Activated T-helper 1 cell treated with anti-CD3 and anti-CD28 coated beads, Interleukin-2, amount 50 U/mL, for 16 hours (primary cell): ENCODE measurements around the gene CCDC116.

Source experiments
- DNase-seq, 2 donors: peaks; one replicate each; pipeline ENCODE4 v3.0.0-alpha.2; 2020; ENCODE audit warnings: low read depth in 1 of 2, low spot score in 1 of 2

CCDC116 gene

DNA sequence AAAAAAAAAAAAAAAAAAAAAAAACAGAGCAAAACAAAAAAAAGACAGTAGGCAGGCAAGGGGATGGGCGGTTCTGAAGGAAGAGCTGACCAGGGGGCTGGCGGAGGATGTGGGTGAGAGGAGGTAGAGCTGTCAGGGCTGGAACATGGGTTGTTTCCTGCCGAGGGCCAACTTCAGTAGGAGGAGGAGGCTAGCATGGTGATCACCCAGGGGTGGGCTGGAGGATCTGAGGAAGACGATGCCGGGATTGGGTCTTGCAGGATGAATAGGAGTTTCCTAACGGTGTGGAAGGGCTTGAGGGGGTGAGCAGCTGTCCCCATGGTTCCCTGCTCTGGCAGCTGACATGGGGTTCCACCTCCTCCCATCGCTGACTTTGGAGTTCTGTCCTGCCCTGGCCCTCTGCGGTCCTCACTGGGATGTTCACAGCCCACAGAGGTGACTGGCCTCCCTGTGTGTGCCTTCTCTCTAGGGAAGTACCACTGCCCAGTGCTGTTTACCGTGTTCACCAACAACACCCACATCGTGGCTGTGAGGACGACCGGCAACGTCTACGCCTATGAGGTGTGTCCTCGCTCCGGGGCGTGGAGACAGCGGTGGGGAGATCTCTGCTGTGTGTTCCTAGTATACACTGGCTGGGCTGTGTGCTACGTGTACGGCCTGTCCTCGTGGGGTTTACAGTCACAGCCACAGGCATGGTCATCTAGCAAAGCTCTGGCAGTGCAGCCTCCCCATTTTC lies 48.4 kb downstream of the CCDC116 start:
- no peak for DNase-seq

DNA sequence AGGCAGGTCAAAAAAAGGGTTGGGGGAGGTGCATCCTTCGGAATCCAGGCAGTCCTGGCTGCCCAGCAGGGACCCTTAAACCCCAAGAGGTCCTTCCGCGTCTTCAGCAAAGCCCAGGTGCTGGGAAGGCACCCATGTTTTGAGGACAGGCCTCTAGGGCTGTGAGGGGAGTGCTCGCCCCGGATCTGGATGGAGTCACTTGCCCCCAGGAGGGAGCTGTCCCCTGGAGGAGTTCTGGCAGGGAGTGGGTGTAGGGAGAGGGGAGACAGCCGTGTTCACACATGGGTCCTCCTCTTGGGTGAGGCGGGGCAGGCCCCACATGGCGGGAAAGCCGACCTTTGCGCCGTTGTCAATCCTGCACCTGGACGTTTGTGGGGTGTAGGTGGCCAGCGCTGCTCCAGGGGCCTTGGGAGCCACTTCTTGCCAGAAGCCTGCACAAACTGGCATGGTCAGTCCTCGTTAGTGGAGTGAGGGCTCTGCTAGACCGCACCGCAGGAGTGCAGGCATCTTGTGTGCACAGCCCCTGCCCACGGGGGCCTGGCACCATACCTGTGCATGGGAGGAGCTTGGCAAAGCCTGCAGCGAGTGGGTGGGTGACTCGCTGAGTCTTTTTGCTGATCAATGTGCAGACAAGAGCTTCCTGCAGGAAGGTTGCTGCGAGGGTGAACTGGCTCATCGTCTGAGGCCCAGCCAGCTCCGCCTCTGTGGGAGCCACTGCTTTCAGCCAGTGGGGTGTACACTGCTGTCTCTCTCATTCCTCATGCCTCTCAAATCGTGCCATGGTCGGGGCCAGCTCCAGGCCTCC lies 49.2 kb downstream of the CCDC116 start:
- DNase-seq = no peak

DNA sequence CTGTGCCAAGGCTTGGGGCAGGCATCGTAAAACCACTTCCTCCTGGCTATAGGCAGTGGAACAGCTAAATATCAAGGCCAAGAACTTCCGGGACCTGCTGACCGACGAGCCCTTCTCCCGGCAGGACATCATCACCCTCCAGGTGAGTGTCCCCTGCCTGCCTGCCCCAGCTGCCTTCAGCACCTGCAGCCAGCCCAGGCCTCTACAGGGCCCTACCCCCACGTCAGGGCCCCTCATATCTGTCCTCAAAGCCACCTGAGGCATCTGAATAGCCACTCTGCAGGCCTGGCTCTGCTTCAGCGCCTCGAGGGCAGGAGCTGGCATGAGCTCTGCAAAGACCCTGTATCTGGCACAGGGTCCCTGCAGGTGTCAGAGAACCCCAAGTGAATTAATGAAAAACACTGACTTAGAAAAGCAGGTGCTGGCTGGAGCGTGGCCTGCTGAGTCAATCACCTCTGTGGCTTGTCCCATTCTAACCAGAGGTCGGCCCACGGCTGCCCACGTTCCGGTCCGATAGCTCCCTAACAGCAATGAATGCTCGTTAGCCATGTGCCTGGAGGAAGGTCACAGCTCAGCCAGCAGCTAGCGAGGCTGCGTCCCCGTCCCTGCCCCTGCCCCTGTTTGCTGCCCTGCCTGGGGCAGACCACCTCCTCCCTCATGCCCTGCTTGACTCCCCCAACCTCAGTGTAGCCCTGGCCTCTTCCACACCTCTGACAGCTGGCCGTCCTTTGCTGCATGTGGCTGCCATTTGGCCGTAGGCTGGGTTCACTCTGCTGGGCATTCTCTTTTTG lies 50.0 kb downstream of the CCDC116 start:
- no peak for DNase-seq

DNA sequence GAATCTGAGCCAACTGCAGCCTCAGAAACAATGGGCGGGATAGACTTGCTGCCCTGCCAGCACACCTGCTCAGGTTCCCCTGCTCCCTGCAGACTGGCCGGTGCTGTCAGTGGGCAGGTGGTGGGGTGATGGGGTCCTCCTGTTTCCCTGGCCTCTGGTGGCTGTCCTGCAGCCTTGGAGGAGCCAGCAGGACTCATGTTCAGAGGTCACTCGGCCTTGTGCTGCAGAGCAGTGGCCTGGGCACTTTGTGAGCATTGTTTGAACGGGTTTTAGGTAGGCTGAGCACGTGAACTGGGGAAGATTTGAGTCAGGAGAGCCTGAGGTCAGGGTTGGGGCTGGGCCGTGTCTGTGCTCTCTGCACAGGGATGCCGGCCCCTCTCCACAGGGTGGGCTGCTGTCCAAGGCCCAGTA lies 50.8 kb downstream of the CCDC116 start:
- DNase-seq = no peak

DNA sequence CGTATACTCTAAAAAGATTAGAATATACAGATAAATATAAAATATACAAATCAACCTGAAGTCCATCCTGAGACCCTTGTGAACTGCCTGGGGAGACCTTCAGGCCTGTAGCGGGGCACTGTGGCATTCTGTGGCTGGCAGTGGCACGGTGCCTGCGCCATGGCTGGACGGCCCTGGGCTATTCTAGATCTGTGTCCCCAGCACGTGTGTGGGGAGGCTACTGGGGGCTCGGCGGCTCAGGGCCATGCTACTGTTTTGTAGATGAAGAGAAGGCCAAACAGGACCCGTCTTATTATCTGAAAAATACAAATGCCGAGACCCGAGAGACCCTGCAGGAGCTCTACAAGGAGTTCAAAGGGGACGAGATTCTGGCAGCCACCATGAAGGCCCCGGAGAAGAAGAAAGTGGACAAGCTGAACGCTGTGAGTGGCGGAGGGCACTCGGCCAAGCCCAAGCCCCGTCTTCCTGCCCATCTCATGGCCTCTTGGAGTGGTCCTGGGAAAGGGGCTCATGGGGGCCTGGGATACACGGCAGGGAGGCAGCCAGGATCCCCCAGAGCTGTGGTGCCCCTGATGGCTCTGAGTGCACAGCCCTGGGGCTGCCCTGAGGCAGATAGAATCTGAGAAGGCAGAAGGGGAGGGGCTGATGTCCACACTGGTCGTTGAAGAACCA lies 52.1 kb downstream of the CCDC116 start:
- DNase-seq = no peak

DNA sequence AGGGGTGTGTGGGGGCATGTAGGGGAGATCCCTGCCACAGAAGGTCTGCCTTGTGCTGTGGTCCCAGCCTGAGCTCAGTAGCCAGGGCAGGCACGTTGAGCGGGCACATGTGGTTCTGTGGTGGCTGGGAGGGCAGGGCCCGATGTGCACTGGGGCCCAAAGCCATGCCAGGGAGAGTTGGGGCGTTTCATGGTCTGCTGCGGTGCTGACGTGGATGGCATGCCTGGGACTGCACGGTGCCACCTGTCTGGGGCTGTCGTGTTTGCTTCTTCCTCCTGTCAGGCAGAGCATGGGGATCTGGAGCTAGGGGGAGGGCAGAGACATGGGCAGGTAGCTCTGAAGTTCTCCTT lies 52.6 kb downstream of the CCDC116 start:
- no peak for DNase-seq

DNA sequence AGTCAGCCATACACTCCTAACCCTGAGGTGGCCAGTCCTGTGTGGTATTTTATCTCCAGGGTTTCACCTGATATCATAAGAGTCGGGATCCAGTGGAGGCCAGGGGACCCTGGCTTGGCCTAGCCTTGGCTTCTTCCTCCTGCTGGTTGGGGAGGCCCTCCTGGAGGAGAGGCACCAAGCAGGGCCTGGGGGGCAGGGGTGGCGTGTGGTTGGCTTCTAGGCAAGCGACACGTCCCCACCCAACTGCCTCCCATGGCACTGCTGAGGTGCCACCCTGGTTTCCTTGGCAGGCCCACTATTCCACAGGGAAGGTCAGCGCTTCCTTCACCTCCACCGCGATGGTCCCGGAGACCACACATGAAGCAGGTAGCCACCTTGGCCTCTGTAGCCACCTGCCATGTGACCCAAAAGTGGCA lies 53.6 kb downstream of the CCDC116 start:
- DNase-seq = no peak
